Body of pancreas (tissue), 4 donors: ENCODE measurements around the gene MGP. TPM values are rescaled to one million over a fixed set of nuclear protein-coding genes. Genes with fewer than 3 reads are reported as not detected.

Source experiments
- ATAC-seq: fragments of 150-250 bp; one replicate; pipeline ENCODE4 v1.9.1; 2016
- DNase-seq, 4 donors: peaks; one replicate each; pipeline ENCODE4 v3.0.0-alpha.2; 2019
- H3K27ac ChIP-seq, 4 donors: fragments of 200-600 bp; sonication (generic); 1 replicate in 3 of 4; 2 replicates in 1 of 4; pipeline versions ENCODE4 v1.5.1 to v1.6.1; 2016 to 2019; ENCODE audit warnings: mild to moderate bottlenecking in 1 of 4, mixed read lengths in 1 of 4, moderate library complexity in 1 of 4
- H3K27me3 ChIP-seq, 2 donors: fragments of 200-600 bp; sonication (generic); one replicate each; pipeline ENCODE4 v1.6.0; 2016; ENCODE audit warnings: mild to moderate bottlenecking in 1 of 2
- H3K36me3 ChIP-seq, 2 donors: fragments of 200-600 bp; sonication (generic); replicated peaks in 1 of 2; 2 replicates each; pipeline ENCODE4 v1.5.1; 2016; ENCODE audit warnings: low read depth in 2 of 2; ENCODE audit not compliant: insufficient read depth in 1 of 2
- H3K4me1 ChIP-seq: fragments of 200-600 bp; sonication (generic); one replicate; pipeline ENCODE4 v1.6.0; 2016
- H3K4me3 ChIP-seq, 2 donors: fragments of 200-600 bp; sonication (generic); 1 replicate in 1 of 2; 2 replicates in 1 of 2; pipeline ENCODE4 v1.5.1; 2016 to 2019
- H3K9me3 ChIP-seq, 3 donors: fragments of 200-600 bp; sonication (generic); 1 replicate in 2 of 3; 2 replicates in 1 of 3; pipeline ENCODE4 v1.5.1; 2016
- CTCF ChIP-seq, 7 experiments: fragments of 450-650 bp in 4 of 7; fragments of 200-600 bp in 3 of 7; sonication (generic) in 3 of 7; IDR thresholded peaks; one replicate each; pipeline ENCODE4 v1.5.1; 2016 to 2019; ENCODE audit warnings: antibody characterized with exemption in 7 of 7
- POLR2A ChIP-seq, 3 donors: fragments of 450-650 bp; IDR thresholded peaks; one replicate each; pipeline ENCODE4 v1.6.1; 2016; ENCODE audit warnings: antibody characterized with exemption in 3 of 3, mild to moderate bottlenecking in 2 of 3
- WGBS, 2 donors: methylation state at CpG; one replicate each; pipeline ENCODE4 v1.1.5; 2017; 5-methylcytosine and 5-hydroxymethylcytosine counted together
- intact Hi-C: fragments of 100-400 bp; cut with DNase I; formaldehyde crosslinking; loops from one replicate; pipeline ENCODE4 v1.15.1; 2023
- total RNA-seq, 2 donors: library from RNA; depleted of rRNA; stranded (reverse); fragments of >200 nt; gene quantifications; one replicate each; pipeline ENCODE4 v1.1.0, GENCODE V29; 2016

Gene MGP
- total RNA-seq, 2 donors from 2014 or later: 162 to 228 TPM

- peak overlapping the region; percentile 8 to 55 (median 20) for H3K27ac ChIP-seq
- H3K36me3 ChIP-seq: no peaks in the 10 kb centered on the region
- H3K4me1 ChIP-seq: peaks cover 95% of the 10 kb centered on the region
- no peak overlapping the region for H3K4me3 ChIP-seq
- ATAC-seq (no peak), DNase-seq (no peak)
- TF ChIP-seq CTCF (IDR thresholded peaks at IDR 0.05) (no peak), POLR2A (IDR thresholded peaks at IDR 0.05) (no peak)
- no peaks in the 10 kb centered on the region for H3K27me3 ChIP-seq
- WGBS, 2 donors: 32 to 35% methylated on average over 4 of the region's 4 CpGs
- intact Hi-C loops: no loop called here
- no peaks in the 10 kb centered on the region for H3K9me3 ChIP-seq
These were observed 45.7 kb upstream of the MGP start for GRCh38 chr12:14931359-14931758.

- H3K36me3 ChIP-seq: no peaks in the 10 kb centered on the region
- H3K4me3 ChIP-seq: no peak overlapping the region
- intact Hi-C loops: no loop called here
- H3K4me1 ChIP-seq: peaks cover 85% of the 10 kb centered on the region
- H3K27me3 ChIP-seq: no peaks in the 10 kb centered on the region
- ATAC-seq (no peak), DNase-seq (no peak)
- H3K27ac ChIP-seq: peak overlapping the region in 2 of 4 donors; percentile 13 to 74
- TF ChIP-seq CTCF (IDR thresholded peaks at IDR 0.05) (peak in 3 of 7 experiments; percentile 21 to 28 (median 21)), POLR2A (IDR thresholded peaks at IDR 0.05) (no peak)
- H3K9me3 ChIP-seq: no peaks in the 10 kb centered on the region
These were observed 44.6 kb upstream of the MGP start for GRCh38 chr12:14930299-14930698.

GRCh38 chr12:14928931-14929330 is 43.3 kb upstream of the MGP start:
- intact Hi-C loops: no loop called here
- no peak overlapping the region for H3K4me3 ChIP-seq

GRCh38 chr12:14927267-14927666 is 41.6 kb upstream of the MGP start:
- no peak overlapping the region for H3K4me3 ChIP-seq
- 83 to 86% methylated on average over 3 of the region's 3 CpGs for WGBS, 2 donors
- H3K27ac ChIP-seq: no peak overlapping the region
- no peak for TF ChIP-seq CTCF (IDR thresholded peaks at IDR 0.05)
- no peak for TF ChIP-seq POLR2A (IDR thresholded peaks at IDR 0.05)
- peaks cover 66% of the 10 kb centered on the region for H3K4me1 ChIP-seq
- H3K36me3 ChIP-seq: no peaks in the 10 kb centered on the region
- ATAC-seq (no peak), DNase-seq (no peak)
- H3K27me3 ChIP-seq: no peaks in the 10 kb centered on the region
- H3K9me3 ChIP-seq: no peaks in the 10 kb centered on the region
- intact Hi-C loops: no loop called here

More at GRCh38 chr12:14928931-14929330, 43.3 kb upstream of the MGP start:
- H3K9me3 ChIP-seq: no peaks in the 10 kb centered on the region
- no peak for TF ChIP-seq POLR2A (IDR thresholded peaks at IDR 0.05)
- TF ChIP-seq CTCF (IDR thresholded peaks at IDR 0.05): no peak
- H3K27me3 ChIP-seq: no peaks in the 10 kb centered on the region
- peak overlapping the region in 2 of 4 donors; percentile 38 to 74 for H3K27ac ChIP-seq
- peaks cover 82% of the 10 kb centered on the region for H3K4me1 ChIP-seq
- no peaks in the 10 kb centered on the region for H3K36me3 ChIP-seq
- peak; percentile 96 for ATAC-seq
- WGBS, 2 donors: 18 to 19% methylated on average over 4 of the region's 4 CpGs
- peak; percentile 48 to 74 (median 52) for DNase-seq

- ATAC-seq (no peak), DNase-seq (no peak)
- TF ChIP-seq CTCF (IDR thresholded peaks at IDR 0.05): no peak
- no peak for TF ChIP-seq POLR2A (IDR thresholded peaks at IDR 0.05)
- WGBS, 2 donors: 53 to 68% methylated on average over 3 of the region's 3 CpGs
- Histone ChIP-seq H3K4me1 (peaks cover 41% of the 10 kb centered on the region), H3K27ac (no peak overlapping the region), H3K9me3 (no peaks in the 10 kb centered on the region), H3K4me3 (no peak overlapping the region), H3K27me3 (no peaks in the 10 kb centered on the region), H3K36me3 (no peaks in the 10 kb centered on the region)
- intact Hi-C loops: no loop called here
These were observed 38.9 kb upstream of the MGP start for GRCh38 chr12:14924541-14924940.
